Measurements from ENCODE around the gene CAPS.

- no peak for TF ChIP-seq REST (IDR thresholded peaks at IDR 0.05)
- no peak for TF ChIP-seq POLR2A (IDR thresholded peaks at IDR 0.05; ENCODE audit: low read length)
- TF ChIP-seq CTCF (IDR thresholded peaks at IDR 0.05), result no peak
- no peak for TF ChIP-seq RAD21 (conservative IDR thresholded peaks at IDR 0.05 in 1 of 2, IDR thresholded peaks at IDR 0.05 in 1 of 2)
- TF ChIP-seq HMGXB4 (CRISPR knock-in tag; IDR thresholded peaks at IDR 0.05; ENCODE audit: borderline replicate concordance), result no peak
- TF ChIP-seq KDM1A (IDR thresholded peaks at IDR 0.05; ENCODE audit: low read depth), result no peak
- TF ChIP-seq JUN (IDR thresholded peaks at IDR 0.05), result no peak
- TF ChIP-seq FOSL2 (IDR thresholded peaks at IDR 0.05), result no peak
- no peak for TF ChIP-seq FOSL2 (CRISPR knock-in tag; IDR thresholded peaks at IDR 0.05)
- no peak for TF ChIP-seq CHD2 (IDR thresholded peaks at IDR 0.05; ENCODE audit: low read length, partially characterized antibody)
- no peak for TF ChIP-seq GATA3 (IDR thresholded peaks at IDR 0.05; ENCODE audit: borderline replicate concordance)
- no peak for TF ChIP-seq CEBPB (IDR thresholded peaks at IDR 0.05)
- no peak for TF ChIP-seq ELK1 (IDR thresholded peaks at IDR 0.05; ENCODE audit: low read depth, low read length)
- no peak for TF ChIP-seq MAX (IDR thresholded peaks at IDR 0.05)
These were observed 9.3 kb downstream of the CAPS start for GRCh38 chr19:5923356-5923755.
